CD4-positive, alpha-beta T cell treated with Interleukin-6 at 100 ng/mL for 8 hours (primary cell): ENCODE results near the gene DLGAP1.
"Not testable (repeated sequence)": the region's sequence is repeated elsewhere in the genome, so short reads cannot be mapped to it uniquely, and the experiment has no call there.

Experiments used
- DNase-seq: peaks from one replicate; pipeline ENCODE4 v3.0.0-alpha.2; 2020; ENCODE audit warnings: mixed read lengths, low spot score

Gene DLGAP1

DNA sequence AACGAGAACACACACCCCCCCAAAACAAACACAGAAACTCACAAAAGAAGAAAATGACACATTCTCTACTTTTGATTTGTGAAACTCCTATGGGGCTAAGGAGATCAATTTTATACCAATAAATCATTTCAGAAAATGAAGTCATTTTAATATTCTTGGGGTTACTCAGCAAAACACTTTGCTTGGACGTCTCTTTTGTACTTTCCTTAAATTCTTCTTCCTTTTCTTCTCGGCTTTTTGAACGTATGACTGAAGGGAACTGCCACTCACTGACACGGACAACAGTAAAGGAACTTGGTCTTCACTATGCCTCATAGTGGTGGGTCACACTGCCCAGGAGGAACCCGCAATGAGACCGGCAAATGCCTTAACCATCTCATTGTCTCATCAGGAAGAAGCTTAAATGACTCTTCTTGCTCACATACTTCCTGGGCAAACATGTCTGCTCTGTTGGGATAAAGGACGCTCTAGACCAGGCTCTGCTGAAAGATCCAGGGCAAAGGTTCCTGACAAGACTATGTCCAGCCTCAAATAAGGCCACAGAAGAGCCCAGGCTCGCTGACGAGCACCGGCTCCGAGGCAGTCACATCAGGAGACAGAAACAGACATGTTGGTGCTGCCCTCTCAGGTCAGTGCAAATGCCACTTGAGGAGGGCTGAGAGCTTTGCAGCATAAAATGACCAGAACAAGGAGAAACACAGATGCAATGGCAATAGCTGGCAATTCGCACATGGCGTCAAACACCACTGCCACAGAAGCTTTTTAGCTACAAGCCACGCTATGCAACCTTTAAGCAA, 799.7 kb downstream of the DLGAP1 start:
- DNase-seq = no peak

DNA sequence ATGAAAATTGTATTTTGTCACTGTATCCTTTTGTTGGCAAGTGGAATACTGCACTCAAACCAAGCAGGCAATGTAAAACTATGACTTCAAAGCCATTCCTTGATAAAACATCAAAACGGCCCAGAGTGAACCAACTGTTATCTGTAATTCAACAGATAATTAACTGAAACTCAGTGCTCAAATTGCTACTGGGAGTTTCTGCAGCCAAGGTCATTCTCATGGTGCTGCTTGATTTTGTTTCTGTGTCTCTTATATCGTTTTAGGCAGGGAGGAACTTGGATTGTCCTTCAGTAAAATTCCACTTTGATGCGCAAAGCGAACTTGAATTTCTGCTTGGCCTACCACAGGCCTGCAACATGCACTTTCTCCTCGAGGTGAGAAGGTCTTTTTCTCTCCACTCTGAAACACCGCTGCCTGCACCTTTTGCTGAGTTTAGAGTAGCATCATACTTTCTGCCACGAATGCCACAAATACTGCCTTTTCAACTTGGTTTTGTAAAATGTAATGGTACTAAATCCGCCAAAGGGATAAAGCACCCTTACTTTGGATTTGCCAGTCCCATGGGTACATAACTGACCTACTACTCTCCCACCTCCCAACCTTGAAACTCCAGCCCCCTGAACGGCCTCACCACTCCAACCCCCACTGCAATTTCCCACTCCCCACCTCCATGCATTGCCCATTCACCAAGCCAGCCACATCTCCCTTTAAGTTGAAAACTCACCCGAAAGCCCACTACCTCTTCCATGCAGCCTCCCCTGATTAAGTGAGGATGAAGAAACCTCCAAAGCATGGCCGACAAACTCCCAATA, 800.5 kb downstream of the DLGAP1 start:
- no peak for DNase-seq

DNA sequence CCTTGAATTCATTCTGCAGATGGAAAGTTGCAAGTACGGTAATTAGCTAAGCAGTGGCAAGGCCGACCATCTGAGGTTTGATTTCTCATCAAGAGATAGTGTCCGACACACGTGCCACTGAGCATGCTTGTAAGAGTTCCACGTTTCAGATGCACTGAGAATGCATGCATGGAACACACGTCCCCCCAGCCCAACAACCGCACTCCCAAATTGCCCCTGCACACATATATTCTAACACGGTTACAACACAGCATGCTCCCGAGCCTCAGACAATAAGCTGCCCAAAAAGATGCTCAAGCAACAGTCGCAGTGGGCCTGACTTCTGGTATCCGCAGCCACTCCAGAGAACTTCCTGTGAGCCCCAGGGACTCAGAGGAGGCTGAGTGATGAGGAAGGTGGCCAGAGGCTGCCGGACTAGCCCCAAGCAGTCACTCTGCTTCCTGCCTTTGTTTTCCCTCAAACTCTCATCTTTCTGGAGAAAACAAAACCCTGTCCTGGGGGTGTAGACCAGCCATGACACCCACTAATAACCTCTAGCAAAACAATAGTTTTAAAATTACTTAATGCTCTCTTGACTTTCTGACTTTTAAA, 801.2 kb downstream of the DLGAP1 start:
- no peak for DNase-seq

DNA sequence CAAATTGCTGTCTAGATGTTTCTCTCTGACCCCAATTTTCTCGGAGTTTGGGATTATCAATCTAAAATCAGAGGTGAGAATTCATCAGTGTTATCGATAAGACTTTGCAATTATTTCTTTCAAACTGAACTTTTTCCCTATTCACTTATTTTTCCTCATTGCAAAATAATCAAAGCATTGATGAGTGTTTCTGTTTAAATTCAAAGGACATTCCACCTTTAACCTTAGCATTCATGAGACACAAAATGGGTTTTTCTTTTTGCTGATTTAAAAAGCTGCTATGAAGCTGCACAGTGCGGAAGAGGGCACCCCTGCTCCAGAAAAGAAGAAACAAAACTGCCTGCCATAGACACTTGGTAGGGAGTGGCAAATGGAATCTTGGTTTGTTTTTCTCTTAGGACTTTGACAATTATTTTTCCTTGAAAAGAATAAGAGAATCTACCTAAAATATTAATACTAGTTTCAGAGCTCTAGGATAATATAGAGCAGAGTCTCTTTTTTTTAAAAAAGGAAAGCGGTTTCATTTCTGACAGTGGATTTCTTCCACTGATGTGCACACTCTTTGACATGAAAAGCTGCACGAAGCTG, 801.8 kb downstream of the DLGAP1 start:
- DNase-seq = no peak

DNA sequence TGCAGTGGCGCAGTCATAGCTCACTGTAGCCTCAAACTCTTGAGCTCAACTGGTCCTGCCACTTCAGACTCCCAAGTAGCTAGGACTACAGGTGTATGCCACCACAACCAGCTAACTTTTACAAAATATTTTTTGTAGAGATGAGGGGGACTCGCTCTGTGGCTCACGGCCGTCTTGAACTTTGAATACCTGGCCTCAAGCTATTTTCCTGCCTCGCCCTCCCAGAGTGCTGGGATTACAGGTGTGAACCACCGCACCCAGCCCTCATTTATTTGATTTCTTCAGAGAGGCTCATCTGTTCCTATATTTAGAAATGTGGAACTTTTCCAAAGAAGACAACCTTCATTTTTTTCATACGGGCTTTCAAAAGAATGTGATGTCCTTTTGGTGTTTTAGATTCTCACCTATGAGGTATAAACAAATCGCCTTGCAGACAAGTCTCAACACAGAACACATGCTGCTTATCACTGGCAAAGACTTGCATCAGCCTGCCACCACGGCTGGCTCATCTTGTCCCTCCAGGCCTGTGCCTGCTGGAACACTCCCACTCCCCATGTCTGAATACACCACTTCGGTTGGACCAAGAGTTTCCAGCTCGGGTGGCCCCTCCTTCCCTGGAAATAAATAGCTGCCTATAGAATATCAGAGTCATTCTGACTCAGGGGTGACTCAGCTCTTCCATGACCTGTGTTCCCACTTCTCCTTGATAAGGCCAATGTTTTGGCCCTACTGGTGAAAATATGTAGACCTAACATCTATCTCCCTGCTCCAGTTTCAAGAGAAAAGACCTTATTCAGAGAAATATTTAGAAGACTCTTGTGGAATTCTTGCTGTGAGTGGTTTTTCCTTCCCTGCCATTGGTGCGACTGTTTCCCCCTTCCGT, 802.5 kb downstream of the DLGAP1 start:
- DNase-seq = no peak

DNA sequence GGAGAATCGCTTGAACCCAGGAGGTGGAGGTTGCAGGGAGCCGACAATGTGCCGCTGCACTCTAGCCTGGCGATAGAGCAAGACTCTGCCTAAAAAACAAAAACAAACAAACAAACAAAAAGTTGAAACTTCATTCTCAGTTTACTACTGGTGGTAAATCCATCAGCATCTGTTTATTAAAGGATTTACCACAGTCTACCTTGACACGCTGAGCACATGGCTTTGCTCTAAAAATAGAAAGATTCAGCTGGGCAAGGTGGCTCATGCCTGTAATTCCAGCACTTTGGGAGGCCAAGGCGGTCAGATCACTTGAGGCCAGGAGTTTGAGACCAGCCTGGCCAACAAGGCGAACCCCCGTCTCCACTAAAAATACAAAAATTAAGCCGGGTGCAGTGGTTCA, 803.8 kb downstream of the DLGAP1 start:
- DNase-seq = no peak

DNA sequence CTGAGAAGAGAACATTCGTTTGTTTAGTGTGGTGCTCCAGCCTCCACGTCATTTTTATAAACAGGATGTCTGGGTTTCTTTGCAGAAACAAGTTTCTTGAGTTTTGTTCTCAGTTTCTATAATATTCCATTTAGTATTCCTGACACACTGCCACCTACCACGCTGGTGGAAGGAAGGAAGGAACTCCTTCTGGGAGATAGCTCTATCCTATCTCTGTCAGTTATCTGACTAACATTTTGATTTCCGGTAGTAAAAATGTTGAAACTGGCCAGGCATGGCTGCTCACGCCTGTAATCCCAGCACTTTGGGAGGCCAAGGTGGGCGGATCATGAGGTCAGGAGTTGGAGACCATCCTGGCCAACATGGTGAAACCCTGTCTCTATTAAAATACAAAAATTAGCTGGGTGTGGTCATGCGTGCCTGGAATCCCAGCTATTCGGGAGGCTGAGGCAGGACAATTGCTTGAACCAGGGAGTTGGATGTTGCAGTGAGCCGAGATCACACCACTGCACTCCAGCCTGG, 804.5 kb downstream of the DLGAP1 start:
- DNase-seq = not testable (repeated sequence)

DNA sequence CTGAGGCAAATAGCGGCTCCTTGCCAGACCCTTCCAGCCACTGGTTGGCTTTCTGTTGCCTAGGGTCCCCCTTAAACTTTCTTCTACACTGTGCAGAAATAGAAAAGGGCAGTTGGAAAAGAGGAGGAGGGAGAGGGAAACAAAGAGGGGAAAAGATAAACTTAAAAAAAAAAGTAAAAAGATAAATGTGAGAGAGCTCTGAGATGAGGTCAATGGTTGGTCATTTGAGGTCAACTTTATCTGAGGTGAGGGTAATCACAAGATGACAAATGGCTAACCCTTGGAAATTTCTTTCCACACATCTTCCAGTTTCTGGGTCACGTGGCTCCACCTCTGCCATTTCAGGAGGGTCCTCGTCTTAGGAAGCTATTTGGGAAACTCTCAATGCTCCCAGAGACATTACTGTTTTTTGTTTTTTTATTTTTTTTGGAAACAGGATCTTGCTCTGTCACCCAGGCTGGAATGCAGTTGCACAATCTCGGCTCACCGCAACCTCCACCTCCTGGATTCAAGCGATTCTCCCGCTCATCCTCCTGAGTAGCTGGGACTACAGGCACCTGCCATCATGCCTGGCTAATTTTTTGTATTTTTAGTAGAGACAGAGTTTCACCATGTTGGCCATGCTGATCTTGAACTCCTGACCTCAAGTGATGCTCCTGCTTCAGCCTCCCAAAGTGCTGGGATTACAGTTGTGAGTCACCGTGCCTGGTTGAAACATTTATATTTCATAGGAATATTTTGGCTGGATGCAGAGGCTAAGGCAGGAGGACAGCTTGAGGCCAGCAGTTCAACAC, 805.3 kb downstream of the DLGAP1 start:
- no peak for DNase-seq

DNA sequence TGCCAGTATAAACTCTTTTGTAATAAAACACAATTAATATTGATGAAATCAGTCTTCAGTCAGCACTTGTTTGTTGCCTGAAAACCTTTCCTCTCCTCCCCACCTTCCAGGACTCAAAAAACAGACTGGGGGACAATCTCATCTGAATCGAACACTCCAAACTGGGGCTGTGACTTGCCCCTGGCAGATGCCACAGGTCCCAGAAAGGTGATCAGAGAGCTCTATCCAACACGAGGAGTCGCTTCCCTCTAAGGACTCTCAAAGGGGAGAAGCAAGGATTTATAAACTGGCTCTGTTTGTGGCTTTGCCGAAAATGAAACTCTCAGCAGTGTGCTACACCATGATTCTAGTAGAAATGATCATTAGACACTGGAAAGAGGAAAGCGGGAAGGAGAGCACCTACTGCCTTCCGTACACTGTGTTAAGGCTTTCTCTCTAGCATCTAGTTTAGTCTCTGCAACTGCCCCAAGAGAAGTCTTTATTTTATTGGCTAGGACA, 805.9 kb downstream of the DLGAP1 start:
- no peak for DNase-seq

DNA sequence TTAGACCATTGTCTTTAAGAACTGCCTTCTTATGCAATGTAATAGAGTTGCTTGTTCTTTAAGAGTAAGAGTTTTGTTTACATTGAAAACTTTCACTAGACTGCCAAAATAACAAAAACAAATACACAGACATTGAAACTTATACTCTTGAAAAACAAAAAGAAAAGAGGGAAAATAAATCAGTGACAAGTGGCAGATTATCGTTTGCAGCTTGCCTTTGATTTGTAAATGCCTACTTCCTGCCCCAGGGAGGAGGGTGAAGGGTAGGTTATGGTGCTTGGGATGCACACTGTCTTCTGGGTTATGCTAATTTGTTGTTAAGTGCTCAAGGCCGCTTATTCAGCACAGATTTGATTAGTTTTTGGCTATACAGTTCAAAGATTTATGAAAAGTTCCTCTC, 806.5 kb downstream of the DLGAP1 start:
- DNase-seq = no peak

DNA sequence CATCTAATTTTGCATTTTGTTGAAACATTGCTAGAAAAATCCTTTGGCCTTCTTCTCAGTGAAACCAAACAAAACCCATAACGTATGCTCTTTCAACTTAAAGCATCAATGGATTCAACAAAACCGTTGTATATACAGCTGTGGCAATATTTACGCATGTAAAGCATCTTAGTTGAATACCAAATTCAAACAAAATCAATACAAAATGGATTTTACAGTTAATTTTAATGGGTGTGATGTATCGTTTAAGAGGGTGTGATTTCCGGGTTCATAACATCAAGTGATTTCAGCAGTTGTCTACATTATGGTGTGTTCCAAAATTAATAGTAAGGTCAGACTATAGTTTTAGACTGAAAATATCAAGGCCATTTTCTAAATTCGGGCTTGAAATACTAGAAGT, 806.9 kb downstream of the DLGAP1 start:
- DNase-seq = no peak

DNA sequence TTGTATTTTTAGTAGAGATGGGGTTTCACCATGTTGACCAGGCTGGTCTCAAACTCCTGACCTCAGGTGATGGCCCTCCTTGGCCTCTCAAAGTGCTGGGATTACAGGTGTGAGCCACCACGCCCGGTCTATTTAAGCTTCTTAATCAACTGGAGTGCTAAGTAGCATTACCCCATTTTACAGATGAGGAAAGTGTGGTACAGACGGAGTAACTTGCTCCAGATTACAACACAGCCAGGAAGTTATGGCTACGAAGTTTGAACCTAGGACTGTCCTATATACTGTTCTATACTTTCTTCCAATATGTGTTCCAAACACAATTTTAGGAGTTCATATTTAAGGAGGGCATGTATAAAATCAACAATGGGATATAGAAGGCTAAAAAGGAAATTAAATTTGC, 807.5 kb downstream of the DLGAP1 start:
- no peak for DNase-seq

DNA sequence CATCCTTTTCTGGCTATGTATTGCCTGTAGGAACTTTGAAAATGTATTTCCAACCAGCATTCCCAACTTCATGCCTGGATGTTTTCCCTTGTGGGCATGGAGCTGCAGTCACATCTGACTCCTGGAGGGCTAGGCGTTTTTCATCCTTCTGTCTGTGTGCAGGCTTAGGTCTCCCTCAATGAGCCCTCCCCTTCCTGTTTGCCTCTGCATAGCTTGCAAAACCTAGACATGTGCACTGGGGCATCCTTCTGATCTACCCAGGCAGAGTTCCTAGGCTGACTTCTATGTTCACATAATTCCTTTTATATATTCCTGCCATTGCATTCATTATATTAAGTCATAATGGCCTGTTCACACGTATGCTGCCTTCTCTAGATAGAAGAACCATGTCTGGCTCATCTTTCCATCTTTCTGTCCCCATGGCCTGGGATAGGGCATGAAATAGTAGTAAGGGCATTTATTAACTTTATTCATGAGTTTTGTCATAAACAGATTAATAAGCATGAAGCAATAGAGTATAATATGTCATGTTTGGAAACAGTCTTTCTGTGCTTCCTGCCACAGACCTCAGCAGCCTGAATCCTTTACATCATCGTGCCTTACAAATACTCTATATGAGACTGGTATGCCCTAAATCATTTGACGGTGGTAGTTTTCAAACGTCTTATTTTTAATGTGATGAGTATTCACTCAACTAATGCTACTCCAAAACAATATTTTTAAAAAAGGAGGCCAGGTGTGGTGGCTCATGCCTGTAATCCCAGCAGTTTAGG, 809.5 kb downstream of the DLGAP1 start:
- DNase-seq = no peak

DNA sequence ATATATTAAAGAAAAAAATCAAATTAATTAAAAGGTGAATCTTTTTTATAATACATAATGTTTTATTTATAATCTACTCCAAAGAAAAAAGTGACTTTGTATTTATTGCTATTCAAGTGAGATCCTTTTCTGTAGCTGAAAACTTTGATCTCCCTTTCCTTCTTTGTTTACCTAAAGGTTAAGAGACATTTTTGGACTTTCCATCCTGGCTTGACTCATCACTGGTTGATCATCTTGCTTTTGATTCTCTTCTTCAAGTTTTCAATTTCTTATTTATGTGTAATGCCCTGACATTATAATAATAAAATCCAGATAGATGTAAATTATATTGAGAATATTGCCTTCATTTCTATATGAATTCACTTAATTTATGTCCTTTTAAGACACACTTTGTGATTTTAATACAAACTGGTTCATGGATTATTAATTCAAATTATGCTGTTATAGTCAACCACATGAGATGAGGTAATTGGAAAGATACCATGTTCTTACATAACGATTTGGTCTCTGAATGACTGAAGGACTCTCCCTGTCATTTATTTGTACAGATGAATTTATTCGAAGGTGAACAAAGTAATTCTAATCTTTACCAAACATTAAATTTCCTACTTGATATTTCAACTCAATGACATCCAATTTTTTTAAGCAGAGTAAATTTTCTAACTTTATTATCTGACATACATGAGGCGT, 820.7 kb downstream of the DLGAP1 start:
- no peak for DNase-seq

DNA sequence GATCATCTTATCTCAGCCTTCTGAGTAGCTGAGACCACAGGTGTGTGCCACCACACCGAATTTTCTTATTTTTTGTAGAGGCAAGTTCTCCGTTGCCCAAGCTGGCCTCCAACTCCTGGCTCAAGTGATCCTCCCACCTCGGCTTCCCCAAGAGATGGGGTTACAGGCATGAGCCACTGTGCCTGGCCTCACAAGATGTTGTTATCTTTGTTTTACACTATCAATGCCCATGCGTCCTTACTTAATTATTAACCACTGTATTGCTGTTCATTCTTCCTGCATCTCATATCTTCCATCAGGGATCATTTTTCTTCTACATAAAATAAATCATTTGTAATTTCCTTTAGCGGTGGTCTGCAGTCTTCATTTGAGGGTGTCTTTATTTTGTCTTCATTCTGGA, 823.2 kb downstream of the DLGAP1 start:
- no peak for DNase-seq

DNA sequence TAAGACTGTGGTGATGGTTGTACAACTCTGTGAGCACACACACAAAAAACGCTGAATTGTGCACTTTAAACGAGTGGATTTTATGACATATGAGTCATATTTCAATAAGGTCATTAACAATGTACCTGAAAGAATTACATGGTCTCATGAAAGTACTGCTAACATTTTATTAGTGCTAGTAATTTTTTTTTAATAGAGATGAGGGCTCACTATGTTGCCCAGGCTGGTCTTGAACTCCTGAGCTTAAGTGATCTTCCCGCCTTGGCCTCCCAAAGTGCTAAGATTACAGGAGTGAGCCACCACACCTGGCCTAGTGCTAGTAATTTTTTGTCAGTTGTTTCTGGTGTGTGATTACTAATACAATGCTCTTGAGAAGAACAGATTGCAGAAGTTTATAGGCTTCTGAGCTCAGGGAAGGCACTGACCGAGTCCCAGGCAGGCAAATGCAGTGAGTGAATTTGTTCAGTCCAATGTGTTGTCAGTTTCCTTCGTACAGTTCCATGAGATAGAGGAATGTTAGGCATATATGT, 828.1 kb downstream of the DLGAP1 start:
- no peak for DNase-seq

DNA sequence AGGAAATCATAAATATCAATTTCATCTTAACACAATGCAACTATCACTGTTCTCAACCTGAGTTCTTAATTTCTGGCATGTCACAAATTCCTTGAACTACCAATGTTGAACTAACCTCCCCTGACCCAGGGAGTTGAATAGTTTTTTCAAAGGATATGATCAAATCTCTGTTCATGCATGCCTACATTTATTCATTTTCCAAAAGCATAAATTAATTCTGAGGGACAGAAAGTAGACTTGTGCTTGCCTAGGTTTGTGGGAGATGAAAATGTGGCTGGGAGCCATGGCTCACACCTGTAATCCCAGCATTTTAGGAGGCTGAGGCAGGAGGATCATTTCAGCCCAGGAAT, 829.4 kb downstream of the DLGAP1 start:
- DNase-seq = no peak

DNA sequence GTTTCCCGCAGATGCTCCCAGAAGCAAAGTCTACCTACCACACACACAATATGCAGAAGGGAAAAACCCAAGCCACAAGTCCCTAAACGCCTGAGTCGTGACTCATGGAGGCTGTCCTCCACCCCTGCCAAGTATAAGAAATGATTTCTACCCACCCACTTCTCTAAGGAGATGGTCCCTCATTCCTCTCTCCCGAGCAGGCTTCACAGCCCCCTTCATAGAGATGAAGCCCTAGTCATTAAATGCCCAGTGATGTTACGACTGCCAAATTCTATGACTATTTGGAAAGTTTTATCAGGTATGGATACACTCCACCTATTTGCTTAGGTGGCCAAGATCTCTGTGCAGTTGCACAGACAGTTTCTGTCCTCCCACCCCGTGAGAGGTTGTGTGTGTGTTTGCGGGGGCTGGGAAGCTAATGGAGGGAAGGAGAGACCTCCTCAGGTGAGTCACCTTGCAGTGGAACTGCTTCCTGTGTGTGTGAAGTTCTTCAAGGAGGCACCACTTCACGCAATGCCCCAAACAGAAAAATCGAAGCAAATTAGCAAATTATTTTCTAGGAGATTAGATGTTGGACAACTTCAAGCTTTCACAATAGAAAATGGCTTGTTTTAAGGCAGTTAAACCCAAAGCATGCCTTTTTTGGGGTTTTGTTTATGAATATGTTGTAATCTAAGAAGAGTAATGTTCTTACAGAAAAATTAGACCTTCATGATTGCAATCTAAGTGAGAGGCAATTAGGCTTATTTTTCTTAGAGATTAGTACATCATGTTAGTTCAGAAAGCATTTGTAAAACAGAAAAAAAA, 830.0 kb downstream of the DLGAP1 start:
- peak; percentile 62 for DNase-seq
